Measurements from ENCODE around the gene OR52J3. TPM values are rescaled to one million over a fixed set of nuclear protein-coding genes. Genes with fewer than 3 reads are reported as not detected.

The OR52J3 gene
- total RNA-seq, 1 donor from 2014 or later: not detected

DNA sequence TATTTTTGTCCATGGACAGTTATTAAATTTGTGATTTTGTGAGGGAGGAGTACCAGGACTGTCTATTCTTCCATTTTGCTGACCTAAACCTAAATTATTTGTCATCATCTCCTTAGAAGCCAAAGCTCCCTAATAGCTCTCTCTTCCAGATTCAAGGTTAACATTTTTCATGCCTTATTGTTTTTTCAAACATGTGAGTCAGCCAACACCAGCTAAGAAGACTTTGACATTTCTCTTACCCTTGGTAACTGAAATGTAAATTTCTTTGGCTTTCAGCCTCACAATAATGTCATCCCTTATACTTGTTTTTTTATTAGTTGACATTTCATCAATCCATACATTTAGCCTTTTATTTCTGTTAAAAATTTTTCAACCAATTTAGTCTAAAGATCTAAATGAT, 42.2 kb downstream of the OR52J3 start:
- peaks cover 3% of the 10 kb centered on the region for H3K4me1 Mint-ChIP-seq (ENCODE audit: unreplicated experiment)
- H3K27me3 Mint-ChIP-seq (ENCODE audit: unreplicated experiment): no peaks in the 10 kb centered on the region
- DNase-seq (ENCODE audit: low spot score): no peak
- no peak overlapping the region for H3K4me3 Mint-ChIP-seq (ENCODE audit: unreplicated experiment)
- TF ChIP-seq, protein P1, sequence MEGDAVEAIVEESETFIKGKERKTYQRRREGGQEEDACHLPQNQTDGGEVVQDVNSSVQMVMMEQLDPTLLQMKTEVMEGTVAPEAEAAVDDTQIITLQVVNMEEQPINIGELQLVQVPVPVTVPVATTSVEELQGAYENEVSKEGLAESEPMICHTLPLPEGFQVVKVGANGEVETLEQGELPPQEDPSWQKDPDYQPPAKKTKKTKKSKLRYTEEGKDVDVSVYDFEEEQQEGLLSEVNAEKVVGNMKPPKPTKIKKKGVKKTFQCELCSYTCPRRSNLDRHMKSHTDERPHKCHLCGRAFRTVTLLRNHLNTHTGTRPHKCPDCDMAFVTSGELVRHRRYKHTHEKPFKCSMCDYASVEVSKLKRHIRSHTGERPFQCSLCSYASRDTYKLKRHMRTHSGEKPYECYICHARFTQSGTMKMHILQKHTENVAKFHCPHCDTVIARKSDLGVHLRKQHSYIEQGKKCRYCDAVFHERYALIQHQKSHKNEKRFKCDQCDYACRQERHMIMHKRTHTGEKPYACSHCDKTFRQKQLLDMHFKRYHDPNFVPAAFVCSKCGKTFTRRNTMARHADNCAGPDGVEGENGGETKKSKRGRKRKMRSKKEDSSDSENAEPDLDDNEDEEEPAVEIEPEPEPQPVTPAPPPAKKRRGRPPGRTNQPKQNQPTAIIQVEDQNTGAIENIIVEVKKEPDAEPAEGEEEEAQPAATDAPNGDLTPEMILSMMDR (IDR thresholded peaks at IDR 0.05; ENCODE audit: unreplicated experiment): no peak
- H3K9me3 Mint-ChIP-seq (ENCODE audit: unreplicated experiment): no peaks in the 10 kb centered on the region
- H3K27ac Mint-ChIP-seq (ENCODE audit: unreplicated experiment): no peak overlapping the region
- no peaks in the 10 kb centered on the region for H3K36me3 Mint-ChIP-seq (ENCODE audit: low read depth, unreplicated experiment)

DNA sequence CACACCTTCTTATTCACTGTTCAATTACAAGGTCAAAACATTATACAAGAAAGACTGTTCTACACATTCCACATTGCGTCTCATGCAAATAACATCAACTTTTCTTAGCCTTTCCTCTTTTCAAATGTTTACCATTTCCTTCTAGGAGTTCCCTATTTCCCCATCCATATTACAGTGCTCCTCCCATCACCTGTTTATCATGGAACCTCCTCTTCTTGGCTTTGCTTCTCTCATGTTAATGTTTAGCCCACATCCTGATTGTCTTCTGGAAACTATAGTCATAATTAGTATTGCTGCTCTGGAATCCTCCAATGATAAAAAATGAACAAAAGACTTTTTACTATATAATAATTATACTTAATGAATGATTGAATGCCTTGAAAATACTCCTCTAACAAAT, 44.3 kb downstream of the OR52J3 start:
- TF ChIP-seq, protein P1 (IDR thresholded peaks at IDR 0.05; ENCODE audit: unreplicated experiment): no peak

DNA sequence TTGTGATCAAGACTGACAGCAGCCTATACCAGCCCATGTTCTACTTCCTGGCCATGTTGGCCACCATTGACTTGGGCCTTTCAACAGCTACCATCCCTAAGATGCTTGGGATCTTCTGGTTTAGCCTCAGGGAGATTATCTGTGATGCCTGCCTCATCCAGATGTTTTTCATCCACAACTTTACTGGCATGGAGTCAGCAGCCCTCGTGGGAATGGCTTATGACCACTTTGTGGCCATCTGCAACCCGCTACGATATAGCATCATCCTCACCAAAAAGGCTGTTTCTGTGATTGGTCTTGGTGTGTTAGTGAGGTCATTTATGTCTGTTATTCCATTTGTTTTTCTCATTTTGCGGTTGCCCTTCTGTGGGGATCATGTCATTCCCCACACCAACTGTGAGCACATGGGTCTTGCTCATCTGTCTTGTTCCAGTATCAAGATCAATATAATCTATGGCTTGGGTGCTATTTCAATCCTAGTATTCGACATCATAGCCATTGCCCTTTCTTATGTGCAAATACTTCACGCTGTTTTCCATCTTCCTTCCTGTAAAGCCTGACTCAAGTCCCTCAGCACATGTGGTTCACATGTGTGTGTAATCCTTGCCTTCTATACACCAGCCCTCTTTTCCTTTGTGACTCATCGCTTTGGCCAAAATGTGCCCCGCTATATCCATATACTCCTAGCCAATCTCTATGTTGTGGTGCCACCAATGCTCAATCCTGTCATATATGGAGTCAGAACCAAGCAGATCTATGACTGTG, 46.7 kb downstream of the OR52J3 start:
- TF ChIP-seq, protein P1 (IDR thresholded peaks at IDR 0.05; ENCODE audit: unreplicated experiment): no peak
- H3K9me3 Mint-ChIP-seq (ENCODE audit: unreplicated experiment): no peaks in the 10 kb centered on the region
- no peak for DNase-seq (ENCODE audit: low spot score)
- H3K36me3 Mint-ChIP-seq (ENCODE audit: low read depth, unreplicated experiment): no peaks in the 10 kb centered on the region
- no peaks in the 10 kb centered on the region for H3K27me3 Mint-ChIP-seq (ENCODE audit: unreplicated experiment)
- no peaks in the 10 kb centered on the region for H3K4me1 Mint-ChIP-seq (ENCODE audit: unreplicated experiment)
- H3K4me3 Mint-ChIP-seq (ENCODE audit: unreplicated experiment): no peak overlapping the region
- no peak overlapping the region for H3K27ac Mint-ChIP-seq (ENCODE audit: unreplicated experiment)

More for the DNA sequence above, 44.3 kb downstream of the OR52J3 start:
- Mint-ChIP-seq H3K4me1 (ENCODE audit: unreplicated experiment) (peaks cover 3% of the 10 kb centered on the region), H3K27ac (ENCODE audit: unreplicated experiment) (no peak overlapping the region), H3K27me3 (ENCODE audit: unreplicated experiment) (no peaks in the 10 kb centered on the region), H3K4me3 (ENCODE audit: unreplicated experiment) (no peak overlapping the region), H3K9me3 (ENCODE audit: unreplicated experiment) (no peaks in the 10 kb centered on the region), H3K36me3 (ENCODE audit: low read depth, unreplicated experiment) (no peaks in the 10 kb centered on the region)
- no peak for DNase-seq (ENCODE audit: low spot score)

DNA sequence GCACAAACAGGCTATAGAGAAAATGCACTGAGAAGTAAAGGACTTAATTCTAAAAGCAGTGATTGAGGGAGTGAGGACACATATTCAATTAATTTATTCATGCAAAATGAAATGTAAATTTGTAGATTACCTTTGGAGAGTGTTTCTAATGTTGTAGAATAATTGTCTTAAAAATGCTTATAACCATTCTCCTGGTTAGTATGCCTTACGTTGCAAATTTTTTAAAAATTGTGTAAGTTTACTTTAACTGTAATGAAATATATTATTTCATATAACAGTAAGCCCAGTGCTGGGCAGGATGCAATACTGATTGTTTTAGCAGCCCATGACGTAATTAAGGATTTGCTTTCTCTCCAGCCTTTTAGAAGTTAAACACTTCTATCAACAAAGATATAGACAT, 49.7 kb downstream of the OR52J3 start:
- TF ChIP-seq, protein P1 (IDR thresholded peaks at IDR 0.05; ENCODE audit: unreplicated experiment): no peak
- no peak for DNase-seq (ENCODE audit: low spot score)
- Mint-ChIP-seq H3K9me3 (ENCODE audit: unreplicated experiment) (no peaks in the 10 kb centered on the region), H3K4me3 (ENCODE audit: unreplicated experiment) (no peak overlapping the region), H3K27ac (ENCODE audit: unreplicated experiment) (no peak overlapping the region), H3K4me1 (ENCODE audit: unreplicated experiment) (peaks cover 6% of the 10 kb centered on the region), H3K27me3 (ENCODE audit: unreplicated experiment) (no peaks in the 10 kb centered on the region), H3K36me3 (ENCODE audit: low read depth, unreplicated experiment) (no peaks in the 10 kb centered on the region)

Other genes starting within 250 kb of the OR52J3 start
- not detected for gene OR52R1, start 242.1 kb upstream of the OR52J3 start, total RNA-seq (ENCODE audit: unreplicated experiment)
- not detected for gene OR51F2, start 225.2 kb upstream of the OR52J3 start, total RNA-seq (ENCODE audit: unreplicated experiment)
- gene OR51S1, start 197.3 kb upstream of the OR52J3 start, total RNA-seq (ENCODE audit: unreplicated experiment): not detected
- not detected for gene OR51T1, start 164.6 kb upstream of the OR52J3 start, total RNA-seq (ENCODE audit: unreplicated experiment)
- not detected for gene OR51A7, start 142.7 kb upstream of the OR52J3 start, total RNA-seq (ENCODE audit: unreplicated experiment)
- not detected for gene OR51G2, start 127.2 kb upstream of the OR52J3 start, total RNA-seq (ENCODE audit: unreplicated experiment)
- not detected for gene OR51G1, start 122.2 kb upstream of the OR52J3 start, total RNA-seq (ENCODE audit: unreplicated experiment)
- not detected for gene OR51A4, start 98.9 kb upstream of the OR52J3 start, total RNA-seq (ENCODE audit: unreplicated experiment)
- not detected for gene OR51A2, start 90.8 kb upstream of the OR52J3 start, total RNA-seq (ENCODE audit: unreplicated experiment)
- gene OR51L1, start 51.7 kb upstream of the OR52J3 start, total RNA-seq (ENCODE audit: unreplicated experiment): not detected
- gene OR52E2, start 13.1 kb downstream of the OR52J3 start, total RNA-seq (ENCODE audit: unreplicated experiment): not detected
- not detected for gene OR52E1, start 23.0 kb downstream of the OR52J3 start, total RNA-seq (ENCODE audit: unreplicated experiment)
- not detected for gene OR52A5, start 91.8 kb downstream of the OR52J3 start, total RNA-seq (ENCODE audit: unreplicated experiment)
- 0.03 TPM for gene OR52A1, start 108.2 kb downstream of the OR52J3 start, total RNA-seq (ENCODE audit: unreplicated experiment)
- not detected for gene OR51V1, start 154.2 kb downstream of the OR52J3 start, total RNA-seq (ENCODE audit: unreplicated experiment)
- gene HBB, start 180.5 kb downstream of the OR52J3 start, total RNA-seq (ENCODE audit: unreplicated experiment): not detected
- gene HBD, start 188.0 kb downstream of the OR52J3 start, total RNA-seq (ENCODE audit: unreplicated experiment): not detected
- gene HBG1, start 203.3 kb downstream of the OR52J3 start, total RNA-seq (ENCODE audit: unreplicated experiment): not detected
- gene HBG2, start 208.3 kb downstream of the OR52J3 start, total RNA-seq (ENCODE audit: unreplicated experiment): 0.82 TPM
- not detected for gene HBE1, start 223.4 kb downstream of the OR52J3 start, total RNA-seq (ENCODE audit: unreplicated experiment)